ENCODE data around the gene RAB25. TPM values are rescaled to one million over a fixed set of nuclear protein-coding genes. Genes with fewer than 3 reads are reported as not detected.
A peak's percentile ranks its signal among the peaks of the same experiment; 100 is the strongest.

RAB25 gene
- total RNA-seq, 1 experiment from 2014 or later = not detected

DNA sequence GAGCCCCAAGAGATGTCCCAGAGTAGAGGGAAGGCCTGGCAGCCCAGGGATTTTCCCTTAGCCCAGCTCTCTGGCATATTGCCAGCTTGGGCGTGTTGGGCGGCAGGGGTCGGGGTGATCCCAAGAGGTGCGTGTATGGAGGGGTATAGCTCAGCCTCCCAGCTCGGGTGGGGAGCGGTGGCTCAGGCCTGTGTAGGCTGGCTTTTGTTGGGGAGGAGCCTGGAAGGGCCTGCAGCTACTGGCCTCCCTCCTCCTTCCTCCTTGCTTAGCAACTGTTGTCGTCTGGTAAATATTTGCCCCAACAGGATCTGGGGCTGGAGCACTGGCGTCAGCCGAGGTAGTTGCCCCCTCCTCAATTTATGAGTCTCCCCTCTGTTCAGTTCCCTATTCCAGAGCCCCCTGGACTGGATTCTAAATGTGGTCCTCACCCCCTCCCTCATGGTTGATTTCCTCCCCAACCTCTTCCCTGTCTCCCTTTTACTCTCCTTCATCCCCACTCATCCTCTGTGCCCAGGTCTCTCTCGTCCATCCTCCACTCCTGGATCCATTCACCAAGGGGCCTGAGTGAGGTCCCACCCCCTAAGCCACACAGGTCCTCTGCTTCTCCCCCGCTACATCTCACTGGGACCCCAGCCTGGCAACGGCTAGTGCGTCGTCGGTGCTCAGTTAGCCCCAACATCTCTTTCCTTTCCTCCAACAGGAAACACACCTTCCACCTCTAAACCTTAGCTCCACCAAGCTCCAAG is 43.3 kb downstream of the RAB25 start:
- Histone ChIP-seq H3K27ac (ENCODE audit: low read length) (peak overlapping the region; percentile 95), H3K27me3 (ENCODE audit: control insufficient read depth, insufficient read depth, low read length) (no peaks in the 10 kb centered on the region), H3K4me3 (ENCODE audit: low read depth in 2 of 2, low read length in 2 of 2) (no peak overlapping the region), H3K36me3 (ENCODE audit: control insufficient read depth, insufficient read depth, low read length) (no peaks in the 10 kb centered on the region), H3K9me3 (ENCODE audit: control insufficient read depth, insufficient read depth, low read depth, low read length) (no peaks in the 10 kb centered on the region), H3K4me1 (ENCODE audit: control insufficient read depth, insufficient read depth, low read length) (peaks cover 49% of the 10 kb centered on the region)
- intact Hi-C loops (cut with micrococcal nuclease; ENCODE audit: unreplicated experiment) (no loop called here), in situ Hi-C loops (cut with HindIII; ENCODE audit: low pct_unique_long_range_greater_than_20kb, low sequenced_read_pairs) (no loop called here)
- no TSS peak for BruUV-seq (replicated peaks)
- CTCF ChIA-PET = interaction anchor here (0.5 to 0.8 kb wide), 2 partner anchors 10 to 109 kb away, joined by 4 to 5 read pairs; partner anchors contain the start of gene PMF1
- POLR2A ChIA-PET = interaction anchor here (0.8 to 1.0 kb wide), 2 partner anchors 19 to 25 kb away, joined by 3 read pairs; no protein-coding TSS in a partner anchor
- DNase-seq (ENCODE audit: low read depth, low spot score) = no peak
- peak; percentile 62 for ATAC-seq
- TF ChIP-seq, protein P1, sequence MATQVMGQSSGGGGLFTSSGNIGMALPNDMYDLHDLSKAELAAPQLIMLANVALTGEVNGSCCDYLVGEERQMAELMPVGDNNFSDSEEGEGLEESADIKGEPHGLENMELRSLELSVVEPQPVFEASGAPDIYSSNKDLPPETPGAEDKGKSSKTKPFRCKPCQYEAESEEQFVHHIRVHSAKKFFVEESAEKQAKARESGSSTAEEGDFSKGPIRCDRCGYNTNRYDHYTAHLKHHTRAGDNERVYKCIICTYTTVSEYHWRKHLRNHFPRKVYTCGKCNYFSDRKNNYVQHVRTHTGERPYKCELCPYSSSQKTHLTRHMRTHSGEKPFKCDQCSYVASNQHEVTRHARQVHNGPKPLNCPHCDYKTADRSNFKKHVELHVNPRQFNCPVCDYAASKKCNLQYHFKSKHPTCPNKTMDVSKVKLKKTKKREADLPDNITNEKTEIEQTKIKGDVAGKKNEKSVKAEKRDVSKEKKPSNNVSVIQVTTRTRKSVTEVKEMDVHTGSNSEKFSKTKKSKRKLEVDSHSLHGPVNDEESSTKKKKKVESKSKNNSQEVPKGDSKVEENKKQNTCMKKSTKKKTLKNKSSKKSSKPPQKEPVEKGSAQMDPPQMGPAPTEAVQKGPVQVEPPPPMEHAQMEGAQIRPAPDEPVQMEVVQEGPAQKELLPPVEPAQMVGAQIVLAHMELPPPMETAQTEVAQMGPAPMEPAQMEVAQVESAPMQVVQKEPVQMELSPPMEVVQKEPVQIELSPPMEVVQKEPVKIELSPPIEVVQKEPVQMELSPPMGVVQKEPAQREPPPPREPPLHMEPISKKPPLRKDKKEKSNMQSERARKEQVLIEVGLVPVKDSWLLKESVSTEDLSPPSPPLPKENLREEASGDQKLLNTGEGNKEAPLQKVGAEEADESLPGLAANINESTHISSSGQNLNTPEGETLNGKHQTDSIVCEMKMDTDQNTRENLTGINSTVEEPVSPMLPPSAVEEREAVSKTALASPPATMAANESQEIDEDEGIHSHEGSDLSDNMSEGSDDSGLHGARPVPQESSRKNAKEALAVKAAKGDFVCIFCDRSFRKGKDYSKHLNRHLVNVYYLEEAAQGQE (IDR thresholded peaks at IDR 0.05; ENCODE audit: insufficient read depth in 1 of 2, low read depth in 2 of 2, low read length in 1 of 2) = no peak
- TF ChIP-seq POLR2AphosphoS5 (IDR thresholded peaks at IDR 0.05; ENCODE audit: low read depth, low read length) = 0 out of 2 replicates have a peak, but pooled peaks have one; percentile 30

DNA sequence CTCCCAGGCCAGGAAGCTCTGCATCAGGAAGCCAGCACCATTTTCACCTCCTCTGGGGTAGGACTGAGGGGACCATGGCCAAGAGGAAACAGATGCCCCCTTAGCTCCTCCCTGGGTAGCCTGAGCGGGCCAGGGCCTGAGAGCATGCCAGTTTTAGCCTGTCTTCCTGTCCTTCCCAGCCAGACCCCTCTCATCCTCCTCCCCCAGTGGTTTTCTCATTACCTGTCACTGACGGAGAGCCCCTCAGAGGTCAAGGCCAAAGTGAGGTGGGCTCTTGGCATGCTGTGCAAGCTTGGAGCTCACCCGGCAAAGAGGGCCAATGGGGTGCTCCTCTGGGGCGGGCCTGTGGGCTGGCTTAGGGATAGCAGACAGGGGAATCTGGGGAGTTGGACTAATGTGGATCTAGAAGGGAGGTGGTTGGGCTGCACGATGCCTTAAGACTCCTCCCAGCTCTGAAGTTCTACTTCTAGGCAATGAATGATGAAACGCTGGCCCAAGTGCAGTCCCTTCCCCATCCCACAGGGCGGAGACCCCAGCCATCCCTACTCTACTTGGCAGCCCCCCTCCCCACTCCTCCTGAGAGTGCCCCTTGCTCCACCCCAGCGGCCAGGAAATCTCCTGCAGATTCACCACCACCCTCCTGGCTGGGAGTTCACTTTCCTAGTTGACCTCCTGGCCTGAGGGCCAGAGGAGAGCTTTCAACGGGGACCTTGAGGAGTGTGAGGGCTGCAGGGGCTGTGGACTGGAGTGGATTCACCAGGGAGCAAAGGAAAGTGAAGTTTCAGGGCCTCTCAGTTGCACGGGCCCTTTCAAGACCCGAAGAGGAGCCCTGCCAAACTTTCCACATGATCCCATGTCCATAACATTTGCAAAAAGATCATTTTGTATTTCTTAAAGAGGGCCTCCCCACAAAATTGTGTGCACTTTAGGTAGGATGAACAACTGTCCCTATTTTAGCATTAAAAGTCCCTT is 44.2 kb downstream of the RAB25 start:
- no peak for DNase-seq (ENCODE audit: low read depth, low spot score)
- peak overlapping the region; percentile 95 for H3K27ac ChIP-seq (ENCODE audit: low read length)
- no peaks in the 10 kb centered on the region for H3K36me3 ChIP-seq (ENCODE audit: control insufficient read depth, insufficient read depth, low read length)
- intact Hi-C loops (cut with micrococcal nuclease; ENCODE audit: unreplicated experiment) = no loop called here
- no peaks in the 10 kb centered on the region for H3K9me3 ChIP-seq (ENCODE audit: control insufficient read depth, insufficient read depth, low read depth, low read length)
- peak; percentile 31 for ATAC-seq
- no TSS peak for BruUV-seq (replicated peaks)
- ChIA-PET POLR2A (interaction anchor here (0.6 to 1.9 kb wide), 3 partner anchors 10 to 187 kb away, joined by 3 to 13 read pairs (median 12); partner anchors contain the start of gene LMNA), CTCF (interaction anchor here (0.7 kb wide), 1 partner anchor 8 kb away, joined by 3 read pairs; no protein-coding TSS in a partner anchor)
- in situ Hi-C loops (cut with HindIII; ENCODE audit: low pct_unique_long_range_greater_than_20kb, low sequenced_read_pairs) = no loop called here
- peak overlapping the region in 1 of 2 experiments; percentile 45; a peak in 3 of 4 replicates for H3K4me3 ChIP-seq (ENCODE audit: low read depth in 2 of 2, low read length in 2 of 2)
- TF ChIP-seq POLR2AphosphoS5 (IDR thresholded peaks at IDR 0.05; ENCODE audit: low read depth, low read length) (no peak), TCF7L2 (IDR thresholded peaks at IDR 0.05; ENCODE audit: low read depth, low read length) (no peak), SIN3A (IDR thresholded peaks at IDR 0.05; ENCODE audit: borderline replicate concordance, insufficient read depth, low read depth, low read length) (no peak)
- TF ChIP-seq, protein P1 (IDR thresholded peaks at IDR 0.05; ENCODE audit: insufficient read depth in 1 of 2, low read depth in 2 of 2, low read length in 1 of 2) = no peak
- TF ChIP-seq, protein P2, sequence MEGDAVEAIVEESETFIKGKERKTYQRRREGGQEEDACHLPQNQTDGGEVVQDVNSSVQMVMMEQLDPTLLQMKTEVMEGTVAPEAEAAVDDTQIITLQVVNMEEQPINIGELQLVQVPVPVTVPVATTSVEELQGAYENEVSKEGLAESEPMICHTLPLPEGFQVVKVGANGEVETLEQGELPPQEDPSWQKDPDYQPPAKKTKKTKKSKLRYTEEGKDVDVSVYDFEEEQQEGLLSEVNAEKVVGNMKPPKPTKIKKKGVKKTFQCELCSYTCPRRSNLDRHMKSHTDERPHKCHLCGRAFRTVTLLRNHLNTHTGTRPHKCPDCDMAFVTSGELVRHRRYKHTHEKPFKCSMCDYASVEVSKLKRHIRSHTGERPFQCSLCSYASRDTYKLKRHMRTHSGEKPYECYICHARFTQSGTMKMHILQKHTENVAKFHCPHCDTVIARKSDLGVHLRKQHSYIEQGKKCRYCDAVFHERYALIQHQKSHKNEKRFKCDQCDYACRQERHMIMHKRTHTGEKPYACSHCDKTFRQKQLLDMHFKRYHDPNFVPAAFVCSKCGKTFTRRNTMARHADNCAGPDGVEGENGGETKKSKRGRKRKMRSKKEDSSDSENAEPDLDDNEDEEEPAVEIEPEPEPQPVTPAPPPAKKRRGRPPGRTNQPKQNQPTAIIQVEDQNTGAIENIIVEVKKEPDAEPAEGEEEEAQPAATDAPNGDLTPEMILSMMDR (IDR thresholded peaks at IDR 0.05) = no peak
- peaks cover 52% of the 10 kb centered on the region for H3K4me1 ChIP-seq (ENCODE audit: control insufficient read depth, insufficient read depth, low read length)
- H3K27me3 ChIP-seq (ENCODE audit: control insufficient read depth, insufficient read depth, low read length) = no peaks in the 10 kb centered on the region
